HEK293 (cell line): Measurements from ENCODE around the gene MAML2.

Experiments used
- CTCF ChIA-PET: fragments of 350-600 bp; formaldehyde crosslinking; extraction: SDS; loops from one replicate; lab custom pipeline; 2021; ENCODE audit warnings: antibody characterized with exemption; lab: Yijun Ruan, JAX
- POLR2A ChIA-PET: fragments of 300-600 bp; formaldehyde crosslinking; extraction: SDS; loops from one replicate; lab custom pipeline; 2020; ENCODE audit warnings: antibody characterized with exemption, inconsistent platforms; lab: Yijun Ruan, JAX
- H3K27ac ChIP-seq: fragments of 200-500 bp; sonication (Bioruptor generic); 2 replicates; pipeline ENCODE4 v1.5.1; 2014; ENCODE audit warnings: low read depth, low read length, control low read depth, inconsistent platforms; ENCODE audit errors: extremely low read depth
- H3K36me3 ChIP-seq, 2 experiments: fragments of 200-500 bp in 1 of 2; sonication (Bioruptor generic) in 1 of 2; 1 replicate in 1 of 2; 2 replicates in 1 of 2; pipeline ENCODE4 v1.5.1; 2014 to 2017; ENCODE audit warnings: inconsistent platforms in 2 of 2, low read length in 2 of 2; ENCODE audit not compliant: control insufficient read depth in 2 of 2, insufficient read depth in 1 of 2
- H3K4me1 ChIP-seq: fragments of 200-500 bp; sonication (Bioruptor generic); 2 replicates; pipeline ENCODE4 v1.5.1; 2014; ENCODE audit warnings: mild to moderate bottlenecking, low read length, inconsistent platforms; ENCODE audit not compliant: control insufficient read depth, insufficient read depth
- H3K4me3 ChIP-seq: 2 replicates; pipeline ENCODE4 v1.5.1; 2011; ENCODE audit warnings: low read depth, mild to moderate bottlenecking, control low read depth, low read length, moderate library complexity
- H3K9me3 ChIP-seq: fragments of 200-500 bp; sonication (Bioruptor generic); 2 replicates; pipeline ENCODE4 v1.5.1; 2014; ENCODE audit warnings: low read depth, low read length, inconsistent platforms; ENCODE audit not compliant: control insufficient read depth, insufficient read depth
- AEBP2 ChIP-seq: fragments of 450-650 bp; formaldehyde crosslinking; IDR thresholded peaks from 2 replicates; pipeline ENCODE4 v1.5.1; 2016; ENCODE audit warnings: missing biosample characterization, missing genetic modification characterization, borderline replicate concordance
- BCL11A ChIP-seq: fragments of 450-650 bp; formaldehyde crosslinking; IDR thresholded peaks from 2 replicates; pipeline ENCODE4 v1.5.1; 2016; ENCODE audit warnings: low read depth, missing biosample characterization, missing genetic modification characterization
- CTCF ChIP-seq: fragments of 450-650 bp; formaldehyde crosslinking; IDR thresholded peaks from 2 replicates; pipeline ENCODE4 v1.5.1; 2016; ENCODE audit warnings: missing biosample characterization, missing genetic modification characterization
- HOXD13 ChIP-seq: sonication (generic); formaldehyde crosslinking; IDR thresholded peaks from 2 replicates; pipeline ENCODE4 v1.8.0; 2022; ENCODE audit warnings: missing genetic modification reagents, borderline replicate concordance
- WT1 ChIP-seq: fragments of 450-650 bp; formaldehyde crosslinking; IDR thresholded peaks from 2 replicates; pipeline ENCODE4 v1.5.1; 2016; ENCODE audit warnings: missing biosample characterization, missing genetic modification characterization
- ZBTB17 ChIP-seq: fragments of 450-650 bp; formaldehyde crosslinking; IDR thresholded peaks from 2 replicates; pipeline ENCODE4 v1.5.1; 2016; ENCODE audit warnings: missing biosample characterization, missing genetic modification characterization
- ZIC2 ChIP-seq: fragments of 450-650 bp; formaldehyde crosslinking; IDR thresholded peaks from 2 replicates; pipeline ENCODE4 v1.5.1; 2016; ENCODE audit warnings: missing biosample characterization, missing genetic modification characterization
- ZNF202 ChIP-seq: fragments of 450-650 bp; formaldehyde crosslinking; IDR thresholded peaks from 2 replicates; pipeline ENCODE4 v1.5.1; 2016; ENCODE audit warnings: missing biosample characterization, missing genetic modification characterization, borderline replicate concordance
- ZNF362 ChIP-seq: fragments of 450-650 bp; formaldehyde crosslinking; IDR thresholded peaks from 2 replicates; pipeline ENCODE4 v1.5.1; 2016; ENCODE audit warnings: missing biosample characterization, missing genetic modification characterization
- ZNF366 ChIP-seq: fragments of 450-650 bp; formaldehyde crosslinking; conservative IDR thresholded peaks from 2 replicates; pipeline ENCODE4 v1.5.1; 2016; ENCODE audit warnings: missing biosample characterization, missing genetic modification characterization
- ZNF48 ChIP-seq: fragments of 450-650 bp; formaldehyde crosslinking; IDR thresholded peaks from 2 replicates; pipeline ENCODE4 v1.5.1; 2016; ENCODE audit warnings: missing biosample characterization, missing genetic modification characterization
- ZNF488 ChIP-seq: fragments of 450-650 bp; formaldehyde crosslinking; IDR thresholded peaks from 2 replicates; pipeline ENCODE4 v1.5.1; 2016; ENCODE audit warnings: missing biosample characterization, missing genetic modification characterization
- ZNF561 ChIP-seq: fragments of 450-650 bp; IDR thresholded peaks from 2 replicates; pipeline ENCODE4 v1.5.1; 2018; ENCODE audit warnings: missing biosample characterization, missing genetic modification characterization, borderline replicate concordance
- ZNF626 ChIP-seq: fragments of 450-650 bp; sonication (Bioruptor Pico); formaldehyde crosslinking; IDR thresholded peaks from 2 replicates; pipeline ENCODE4 v1.5.1; 2018; ENCODE audit warnings: missing biosample characterization, missing genetic modification characterization, inconsistent platforms
- ZNF664 ChIP-seq: fragments of 450-650 bp; formaldehyde crosslinking; IDR thresholded peaks from 2 replicates; pipeline ENCODE4 v1.5.1; 2016; ENCODE audit warnings: missing biosample characterization, missing genetic modification characterization
- ZNF670 ChIP-seq: fragments of 450-650 bp; formaldehyde crosslinking; IDR thresholded peaks from 2 replicates; pipeline ENCODE4 v1.5.1; 2016; ENCODE audit warnings: missing biosample characterization, missing genetic modification characterization, low read depth
- ZNF830 ChIP-seq: fragments of 450-650 bp; IDR thresholded peaks from 2 replicates; pipeline ENCODE4 v1.5.0; 2018; ENCODE audit warnings: missing biosample characterization, missing genetic modification characterization, low read depth, mild to moderate bottlenecking, moderate library complexity

The MAML2 gene

GRCh38 chr11:96057502-96057901 is 285.5 kb downstream of the MAML2 start (continued):
- no peak for TF ChIP-seq ZIC2 (tag by site-specific recombination)

GRCh38 chr11:96056576-96056975 is 286.4 kb downstream of the MAML2 start:
- TF ChIP-seq CTCF (tag by site-specific recombination) (no peak), ZNF202 (tag by site-specific recombination) (no peak), HOXD13 (no peak), ZNF488 (tag by site-specific recombination) (no peak), ZNF561 (tag by site-specific recombination) (no peak), ZNF830 (no peak), ZNF670 (no peak), ZBTB17 (no peak), ZNF362 (tag by site-specific recombination) (no peak)
- CTCF ChIA-PET = interaction anchor here (0.5 to 4.6 kb wide), 8 partner anchors 27 to 337 kb away, joined by 3 to 46 read pairs (median 5); partner anchors contain the start of gene MAML2
- H3K4me3 ChIP-seq = no peak overlapping the region

GRCh38 chr11:96055706-96056387 is 287.1 kb downstream of the MAML2 start:
- H3K36me3 ChIP-seq = no peaks in the 10 kb centered on the region
- H3K4me3 ChIP-seq = no peak overlapping the region
- H3K4me1 ChIP-seq = no peaks in the 10 kb centered on the region
- TF ChIP-seq ZNF626 (tag by site-specific recombination) (no peak), BCL11A (tag by site-specific recombination) (no peak), ZNF366 (no peak), ZNF664 (no peak), WT1 (tag by site-specific recombination) (no peak), ZNF48 (tag by site-specific recombination) (no peak), AEBP2 (tag by site-specific recombination) (no peak)
- H3K9me3 ChIP-seq = no peaks in the 10 kb centered on the region
- ChIA-PET POLR2A (interaction anchor here (0.6 kb wide), 1 partner anchor 177 kb away, joined by 3 read pairs; no protein-coding TSS in a partner anchor), CTCF (interaction anchor here (0.6 to 4.6 kb wide), 21 partner anchors 7 to 831 kb away, joined by 3 to 46 read pairs (median 5); partner anchors contain the start of gene MAML2)
- no peak overlapping the region for H3K27ac ChIP-seq

More at GRCh38 chr11:96056576-96056975, 286.4 kb downstream of the MAML2 start:
- POLR2A ChIA-PET = interaction anchor here (0.6 kb wide), 1 partner anchor 177 kb away, joined by 3 read pairs; no protein-coding TSS in a partner anchor
- Histone ChIP-seq H3K4me1 (no peaks in the 10 kb centered on the region), H3K9me3 (no peaks in the 10 kb centered on the region), H3K36me3 (no peaks in the 10 kb centered on the region), H3K27ac (no peak overlapping the region)
